Activated B cell treated with CpG ODN at 0.5 μM for 24 hours (primary cell): ENCODE data around the gene ZNF805. TPM values are rescaled to one million over a fixed set of nuclear protein-coding genes. Genes with fewer than 3 reads are reported as not detected.
"Not testable (repeated sequence)": the region's sequence is repeated elsewhere in the genome, so short reads cannot be mapped to it uniquely, and the experiment has no call there.

Source experiments
- ATAC-seq: fragments of 200-7000 bp; cut with Tn5 transposase; one replicate; pipeline ENCODE4 v1.10.0; 2021; ENCODE audit warnings: low read depth, mild to moderate bottlenecking, moderate library complexity
- CTCF ChIA-PET: fragments of 350-600 bp; sonication (Branson Sonifier 250); formaldehyde crosslinking; loops from one replicate; lab custom pipeline; 2021; ENCODE audit warnings: antibody characterized with exemption; lab: Charles Lee
- POLR2A ChIA-PET: fragments of 350-600 bp; sonication (Branson Sonifier 250); formaldehyde crosslinking; loops from one replicate; lab custom pipeline; 2021; ENCODE audit warnings: antibody characterized with exemption; lab: Charles Lee
- DNase-seq: peaks from one replicate; pipeline ENCODE4 v3.0.0; 2022
- H3K27ac Mint-ChIP-seq: one replicate; pipeline ENCODE4 v1.8.0; 2020; ENCODE audit warnings: mixed read lengths
- H3K27me3 Mint-ChIP-seq: one replicate; pipeline ENCODE4 v1.8.0; 2021; ENCODE audit warnings: mixed read lengths
- H3K36me3 Mint-ChIP-seq: one replicate; pipeline ENCODE4 v1.8.0; 2021; ENCODE audit warnings: low read depth, mixed read lengths
- H3K4me1 Mint-ChIP-seq: one replicate; pipeline ENCODE4 v1.8.0; 2021; ENCODE audit warnings: mixed read lengths
- H3K4me3 Mint-ChIP-seq: one replicate; pipeline ENCODE4 v1.8.0; 2020; ENCODE audit warnings: mild to moderate bottlenecking, mixed read lengths
- H3K9me3 Mint-ChIP-seq: one replicate; pipeline ENCODE4 v1.8.0; 2020; ENCODE audit warnings: mixed read lengths
- CTCF ChIP-seq: fragments of 200-600 bp; IDR thresholded peaks from one replicate; pipeline ENCODE4 v1.8.0; 2022; ENCODE audit warnings: antibody characterized with exemption, mild to moderate bottlenecking
- intact Hi-C: fragments of 100-400 bp; cut with micrococcal nuclease; formaldehyde crosslinking; loops from one replicate; pipeline ENCODE4 v1.15.1; 2024
- total RNA-seq: library from RNA; stranded (reverse); gene quantifications from 2 replicates; pipeline ENCODE4 v1.2.3, GENCODE V29; 2022

The ZNF805 gene
- 20.3 and 25.9 TPM in 2 replicates for total RNA-seq

- peak within 1 kb of the TSS; percentile 95 for H3K4me3 Mint-ChIP-seq
- DNase-seq (peak; percentile 90), ATAC-seq (peak; percentile 93)
- peaks cover 39% of the 10 kb centered on the region for H3K4me1 Mint-ChIP-seq
- H3K36me3 Mint-ChIP-seq, result peaks cover 34% of the 10 kb centered on the region
- CTCF ChIA-PET, result no interaction called here
- H3K9me3 Mint-ChIP-seq, result no peaks in the 10 kb centered on the region
- intact Hi-C loops, result loop anchor here (1.0 to 10.0 kb wide), 9 partner anchors 40 to 942 kb away; partner anchors contain the start of genes TRAPPC2B, ZNF17, ZNF264 and ZNF274
- H3K27me3 Mint-ChIP-seq, result no peaks in the 10 kb centered on the region
- H3K27ac Mint-ChIP-seq, result peak within 1 kb of the TSS; percentile 93
- TF ChIP-seq CTCF, result no peak
- POLR2A ChIA-PET, result interaction anchor here (0.6 to 2.2 kb wide), 17 partner anchors 23 to 392 kb away, joined by 3 to 23 read pairs (median 7); partner anchors contain the start of genes TRAPPC2B, ZNF211, ZNF264 and ZNF304
Observed at GRCh38 chr19:57240311-57241090, at the start of gene ZNF805. Gene ZNF805 (plus strand): TSS chr19:57240632. CDS start chr19:57240892, 260 bp downstream.

GRCh38 chr19:57191141-57192076 lies 49.0 kb upstream of the ZNF805 start, which contains the start of gene ZNF264:
Gene ZNF264 (plus strand): TSS chr19:57191500. CDS start chr19:57191914, 414 bp downstream.
- peaks cover 54% of the 10 kb centered on the region for H3K36me3 Mint-ChIP-seq
- DNase-seq (peak; percentile 88), ATAC-seq (peak; percentile 99)
- H3K27me3 Mint-ChIP-seq, result peaks cover 5% of the 10 kb centered on the region
- CTCF ChIA-PET, result no interaction called here
- peaks cover 36% of the 10 kb centered on the region for H3K4me1 Mint-ChIP-seq
- H3K27ac Mint-ChIP-seq, result peak within 1 kb of the TSS; percentile 94
- intact Hi-C loops, result loop anchor here (1.0 to 10.0 kb wide), 4 partner anchors 49 to 198 kb away; partner anchors contain the start of genes TRAPPC2B, ZNF460, ZNF547 and ZNF548
- TF ChIP-seq CTCF, result no peak
- peaks cover 16% of the 10 kb centered on the region for H3K9me3 Mint-ChIP-seq
- POLR2A ChIA-PET, result interaction anchor here (0.5 to 2.1 kb wide), 13 partner anchors 9 to 992 kb away, joined by 3 to 15 read pairs (median 4); partner anchors contain the start of genes ZNF304, ZNF543, ZNF776 and ZNF805
- H3K4me3 Mint-ChIP-seq, result peak within 1 kb of the TSS; percentile 92

GRCh38 chr19:57192077-57192420 lies 48.4 kb upstream of the ZNF805 start:
- ChIA-PET CTCF (no interaction called here), POLR2A (interaction anchor here (0.6 to 2.1 kb wide), 7 partner anchors 8 to 992 kb away, joined by 3 to 15 read pairs (median 6); partner anchors contain the start of genes ZNF304, ZNF543 and ZNF805)
- peak overlapping the region; percentile 92 for H3K4me3 Mint-ChIP-seq
- TF ChIP-seq CTCF, result no peak
- peaks cover 5% of the 10 kb centered on the region for H3K27me3 Mint-ChIP-seq
- intact Hi-C loops, result loop anchor here (10.0 kb wide), 1 partner anchor 173 kb away; the partner anchor contains the start of genes TRAPPC2B and ZNF547
- DNase-seq, result no peak
- no peak for ATAC-seq
- peak overlapping the region; percentile 71 for H3K27ac Mint-ChIP-seq
- peaks cover 16% of the 10 kb centered on the region for H3K9me3 Mint-ChIP-seq
- peaks cover 60% of the 10 kb centered on the region for H3K36me3 Mint-ChIP-seq
- peaks cover 36% of the 10 kb centered on the region for H3K4me1 Mint-ChIP-seq

DNA sequence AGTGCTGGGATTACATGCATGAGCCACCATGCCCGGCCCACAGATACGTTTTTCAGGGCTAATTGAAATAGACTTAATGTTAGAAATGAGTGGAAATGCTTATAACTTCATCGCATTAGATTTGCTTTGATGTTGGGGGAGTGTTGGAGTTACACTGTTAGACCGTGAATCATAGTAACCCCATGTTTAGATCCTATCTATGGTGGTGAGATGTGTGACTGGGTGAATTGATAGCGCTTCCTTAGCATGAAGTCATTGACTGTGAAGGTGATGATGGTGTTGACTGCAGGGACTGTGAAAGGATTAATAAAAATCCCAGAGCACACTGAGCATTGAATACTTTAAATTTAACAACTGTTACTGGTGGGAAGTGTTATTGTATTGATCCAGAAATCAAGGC lies 47.4 kb upstream of the ZNF805 start:
- Mint-ChIP-seq H3K4me3 (peak overlapping the region; percentile 92), H3K27me3 (no peaks in the 10 kb centered on the region), H3K27ac (no peak overlapping the region), H3K36me3 (peaks cover 70% of the 10 kb centered on the region), H3K4me1 (peaks cover 36% of the 10 kb centered on the region), H3K9me3 (peaks cover 11% of the 10 kb centered on the region)
- ATAC-seq (no peak), DNase-seq (no peak)
- ChIA-PET POLR2A (no interaction called here), CTCF (no interaction called here)
- intact Hi-C loops, result loop anchor here (10.0 kb wide), 1 partner anchor 172 kb away; the partner anchor contains the start of genes TRAPPC2B and ZNF547
- no peak for TF ChIP-seq CTCF

DNA sequence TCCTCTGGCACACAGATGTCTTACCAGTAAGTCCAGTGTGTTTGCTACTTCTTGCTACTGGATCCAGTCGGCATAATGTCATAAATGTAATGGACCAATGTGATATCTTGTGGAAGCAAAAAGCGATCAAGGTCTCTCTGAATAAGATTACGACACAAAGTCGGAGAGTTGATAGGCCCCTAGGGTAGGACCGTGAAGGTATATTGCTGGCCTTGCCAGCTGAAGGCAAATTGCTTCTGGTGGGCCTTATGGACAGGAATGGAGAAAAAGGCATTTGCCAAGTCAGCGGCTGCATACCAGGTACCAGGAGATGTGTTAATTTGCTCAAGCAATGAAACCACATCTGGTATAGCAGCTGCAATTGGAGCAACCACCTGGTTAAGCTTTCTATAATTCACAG lies 42.6 kb upstream of the ZNF805 start:
- H3K4me3 Mint-ChIP-seq, CTCF ChIA-PET, H3K9me3 Mint-ChIP-seq, ATAC-seq, POLR2A ChIA-PET, H3K27ac Mint-ChIP-seq, H3K27me3 Mint-ChIP-seq, DNase-seq: not testable (repeated sequence)
- intact Hi-C loops, result loop anchor here (10.0 kb wide), 1 partner anchor 167 kb away; the partner anchor contains the start of genes TRAPPC2B and ZNF547
- peaks cover 19% of the 10 kb centered on the region for H3K4me1 Mint-ChIP-seq
- H3K36me3 Mint-ChIP-seq, result peaks cover 94% of the 10 kb centered on the region
